ENCODE data around the gene TEX22.
A peak's percentile ranks its signal among the peaks of the same experiment; 100 is the strongest.

The TEX22 gene

GRCh38 chr14:105400016-105400415, 1.7 kb downstream of the TEX22 start:
- Histone ChIP-seq H3K36me3 (ENCODE audit: insufficient read depth, low read length) (0 out of 2 replicates have a peak, but pooled peaks cover 4% of the 10 kb centered on the region), H3K79me2 (ENCODE audit: insufficient read depth, low read length) (peaks cover 25% of the 10 kb centered on the region), H3K4me3 (ENCODE audit: low read length, poor library complexity, severe bottlenecking) (peak overlapping the region; percentile 100), H2AFZ (ENCODE audit: low read length) (no peak overlapping the region), H3K9me3 (ENCODE audit: insufficient read depth, low read depth, low read length) (no peaks in the 10 kb centered on the region), H4K20me1 (ENCODE audit: insufficient read depth, low read length, poor library complexity, severe bottlenecking) (peaks cover 11% of the 10 kb centered on the region), H3F3A (ENCODE audit: low read depth) (no peaks in the 10 kb centered on the region), H3K9ac (ENCODE audit: low read depth, low read length, poor library complexity, severe bottlenecking) (peak overlapping the region; percentile 99), H3K4me1 (ENCODE audit: insufficient read depth, low read length, poor library complexity, severe bottlenecking) (peaks cover 36% of the 10 kb centered on the region), H3K4me2 (ENCODE audit: low read depth, low read length, poor library complexity, severe bottlenecking) (peak overlapping the region; percentile 88), H3K27me3 (ENCODE audit: insufficient read depth, low read length, poor library complexity, severe bottlenecking) (no peaks in the 10 kb centered on the region), H3K9me2 (replicated peaks; ENCODE audit: low read depth, low read length) (no peaks in the 10 kb centered on the region)
- TF ChIP-seq, protein P1, sequence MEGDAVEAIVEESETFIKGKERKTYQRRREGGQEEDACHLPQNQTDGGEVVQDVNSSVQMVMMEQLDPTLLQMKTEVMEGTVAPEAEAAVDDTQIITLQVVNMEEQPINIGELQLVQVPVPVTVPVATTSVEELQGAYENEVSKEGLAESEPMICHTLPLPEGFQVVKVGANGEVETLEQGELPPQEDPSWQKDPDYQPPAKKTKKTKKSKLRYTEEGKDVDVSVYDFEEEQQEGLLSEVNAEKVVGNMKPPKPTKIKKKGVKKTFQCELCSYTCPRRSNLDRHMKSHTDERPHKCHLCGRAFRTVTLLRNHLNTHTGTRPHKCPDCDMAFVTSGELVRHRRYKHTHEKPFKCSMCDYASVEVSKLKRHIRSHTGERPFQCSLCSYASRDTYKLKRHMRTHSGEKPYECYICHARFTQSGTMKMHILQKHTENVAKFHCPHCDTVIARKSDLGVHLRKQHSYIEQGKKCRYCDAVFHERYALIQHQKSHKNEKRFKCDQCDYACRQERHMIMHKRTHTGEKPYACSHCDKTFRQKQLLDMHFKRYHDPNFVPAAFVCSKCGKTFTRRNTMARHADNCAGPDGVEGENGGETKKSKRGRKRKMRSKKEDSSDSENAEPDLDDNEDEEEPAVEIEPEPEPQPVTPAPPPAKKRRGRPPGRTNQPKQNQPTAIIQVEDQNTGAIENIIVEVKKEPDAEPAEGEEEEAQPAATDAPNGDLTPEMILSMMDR (conservative IDR thresholded peaks at IDR 0.05; ENCODE audit: low read length), result no peak
- no peak for TF ChIP-seq EZH2phosphoT487 (IDR thresholded peaks at IDR 0.05; ENCODE audit: borderline replicate concordance)

- H3K4me3 ChIP-seq (ENCODE audit: low read length, poor library complexity, severe bottlenecking), result no peak overlapping the region
- no peak overlapping the region for H2AFZ ChIP-seq (ENCODE audit: low read length)
- H3F3A ChIP-seq (ENCODE audit: low read depth), result no peaks in the 10 kb centered on the region
- H3K4me2 ChIP-seq (ENCODE audit: low read depth, low read length, poor library complexity, severe bottlenecking), result no peak overlapping the region
- peaks cover 25% of the 10 kb centered on the region for H3K79me2 ChIP-seq (ENCODE audit: insufficient read depth, low read length)
- H3K4me1 ChIP-seq (ENCODE audit: insufficient read depth, low read length, poor library complexity, severe bottlenecking), result peaks cover 22% of the 10 kb centered on the region
- no peak overlapping the region for H3K9ac ChIP-seq (ENCODE audit: low read depth, low read length, poor library complexity, severe bottlenecking)
- H3K36me3 ChIP-seq (ENCODE audit: insufficient read depth, low read length), result 0 out of 2 replicates have a peak, but pooled peaks cover 4% of the 10 kb centered on the region
- H3K27me3 ChIP-seq (ENCODE audit: insufficient read depth, low read length, poor library complexity, severe bottlenecking), result no peaks in the 10 kb centered on the region
- no peaks in the 10 kb centered on the region for H3K9me2 ChIP-seq (replicated peaks; ENCODE audit: low read depth, low read length)
- TF ChIP-seq, protein P1 (conservative IDR thresholded peaks at IDR 0.05; ENCODE audit: low read length), result no peak
- TF ChIP-seq EZH2phosphoT487 (IDR thresholded peaks at IDR 0.05; ENCODE audit: borderline replicate concordance), result no peak
- H4K20me1 ChIP-seq (ENCODE audit: insufficient read depth, low read length, poor library complexity, severe bottlenecking), result peaks cover 11% of the 10 kb centered on the region
- H3K9me3 ChIP-seq (ENCODE audit: insufficient read depth, low read depth, low read length), result no peaks in the 10 kb centered on the region
Observed at GRCh38 chr14:105401699-105402098, 3.4 kb downstream of the TEX22 start.

DNA sequence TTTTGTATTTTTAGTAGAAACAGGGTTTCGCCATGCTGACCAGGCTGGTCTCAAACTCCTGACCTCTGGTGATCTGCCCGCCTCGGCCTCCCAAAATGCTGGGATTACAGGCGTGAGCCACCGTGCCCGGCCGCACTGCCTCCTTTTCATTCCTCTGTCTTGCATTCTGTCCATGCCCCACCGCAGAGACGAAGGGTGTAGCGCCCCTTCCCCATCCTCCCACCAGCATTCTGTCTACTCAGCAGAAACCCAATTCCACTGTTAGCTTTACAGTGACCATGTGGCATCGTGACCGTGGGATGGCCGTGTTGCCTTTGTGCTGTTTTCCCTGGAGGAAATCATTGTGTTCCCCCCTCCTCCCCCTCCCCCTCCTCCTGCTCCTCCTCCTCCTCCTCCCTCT, 10.3 kb downstream of the TEX22 start:
- no peak overlapping the region for H3K9ac ChIP-seq (ENCODE audit: low read depth, low read length, poor library complexity, severe bottlenecking)

More for the DNA sequence above, 10.3 kb downstream of the TEX22 start:
- Histone ChIP-seq H3K4me1 (ENCODE audit: insufficient read depth, low read length, poor library complexity, severe bottlenecking) (no peaks in the 10 kb centered on the region), H3K9me3 (ENCODE audit: insufficient read depth, low read depth, low read length) (no peaks in the 10 kb centered on the region), H3K4me3 (ENCODE audit: low read length, poor library complexity, severe bottlenecking) (no peak overlapping the region), H3F3A (ENCODE audit: low read depth) (no peaks in the 10 kb centered on the region), H3K36me3 (ENCODE audit: insufficient read depth, low read length) (no peaks in the 10 kb centered on the region), H3K4me2 (ENCODE audit: low read depth, low read length, poor library complexity, severe bottlenecking) (no peak overlapping the region), H3K9me2 (replicated peaks; ENCODE audit: low read depth, low read length) (no peaks in the 10 kb centered on the region), H2AFZ (ENCODE audit: low read length) (no peak overlapping the region), H3K27me3 (ENCODE audit: insufficient read depth, low read length, poor library complexity, severe bottlenecking) (no peaks in the 10 kb centered on the region), H3K79me2 (ENCODE audit: insufficient read depth, low read length) (no peaks in the 10 kb centered on the region), H4K20me1 (ENCODE audit: insufficient read depth, low read length, poor library complexity, severe bottlenecking) (no peaks in the 10 kb centered on the region)
- TF ChIP-seq EZH2phosphoT487 (IDR thresholded peaks at IDR 0.05; ENCODE audit: borderline replicate concordance), result no peak
- TF ChIP-seq, protein P1 (conservative IDR thresholded peaks at IDR 0.05; ENCODE audit: low read length), result no peak

Data from Loucy (cell line).